Jurkat, Clone E6-1 (cell line): ENCODE measurements around the gene SASH1.
"Not testable (repeated sequence)": the region's sequence is repeated elsewhere in the genome, so short reads cannot be mapped to it uniquely, and the experiment has no call there.

Source experiments
- DNase-seq: peaks from one replicate; pipeline ENCODE4 v3.0.0-alpha.2; 2011; ENCODE audit warnings: low read depth, low spot score
- H3K4me3 ChIP-seq: 2 replicates; pipeline ENCODE4 v1.5.1; 2011; ENCODE audit warnings: mild to moderate bottlenecking, low read length, control low read depth, moderate library complexity

Gene SASH1

DNA sequence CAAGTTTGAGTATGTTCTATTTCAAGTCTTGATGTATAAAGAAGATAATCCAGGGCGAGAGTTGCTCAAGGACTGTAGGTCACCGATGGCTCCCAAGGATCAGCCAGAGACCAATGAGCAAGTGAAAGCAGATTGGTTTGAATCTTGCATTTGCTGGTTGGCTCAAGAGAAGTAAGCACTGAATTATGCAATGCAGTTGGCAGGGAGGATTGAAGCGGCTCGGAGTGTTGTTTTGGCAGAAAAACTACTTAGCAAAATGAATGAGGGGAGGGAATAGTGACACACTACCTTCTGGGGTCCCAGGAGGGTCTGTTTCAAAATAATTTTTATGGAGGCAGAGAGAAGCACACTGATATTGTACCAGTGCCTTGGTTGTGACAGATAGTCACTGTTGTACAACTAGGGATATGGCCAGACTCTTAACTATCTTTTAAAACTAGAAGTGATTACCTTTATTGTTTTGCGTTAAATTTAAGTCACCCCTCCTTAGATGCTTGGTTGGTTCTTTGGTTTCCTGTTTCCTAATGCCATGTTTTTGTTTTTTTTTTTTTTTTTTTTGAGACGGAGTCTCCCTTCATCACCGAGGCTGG lies 15.7 kb downstream of the SASH1 start:
- no peak for DNase-seq
- H3K4me3 ChIP-seq = no peak overlapping the region

GRCh38 chr6:148359228-148359627 lies 16.6 kb downstream of the SASH1 start:
- H3K4me3 ChIP-seq = no peak overlapping the region
- DNase-seq = no peak

GRCh38 chr6:148364056-148364824 lies 21.6 kb downstream of the SASH1 start:
- no peak for DNase-seq
- no peak overlapping the region for H3K4me3 ChIP-seq

- no peak for DNase-seq
- no peak overlapping the region for H3K4me3 ChIP-seq
Measured at GRCh38 chr6:148365041-148365440, 22.4 kb downstream of the SASH1 start.

- H3K4me3 ChIP-seq = no peak overlapping the region
- no peak for DNase-seq
Measured at GRCh38 chr6:148367411-148368024, 24.9 kb downstream of the SASH1 start.

DNA sequence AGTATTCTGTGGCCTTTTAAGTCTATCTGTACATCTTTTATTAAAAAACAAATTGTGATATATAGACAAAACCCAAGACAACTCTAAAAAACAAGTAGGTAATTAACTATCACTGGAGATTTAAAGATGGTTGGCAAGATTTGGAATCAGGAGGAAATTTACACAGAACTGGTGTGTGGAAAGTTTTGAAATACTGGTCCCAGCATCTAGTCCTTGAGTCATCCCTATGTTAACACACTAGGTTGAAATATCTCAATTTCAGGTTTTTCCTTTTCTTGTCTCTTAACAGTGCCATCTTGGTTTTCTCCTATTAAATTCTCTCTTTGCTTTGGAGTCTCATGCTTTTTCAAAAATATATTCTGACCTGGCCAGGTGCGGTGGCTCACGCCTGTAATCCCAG lies 27.5 kb downstream of the SASH1 start:
- DNase-seq = no peak
- H3K4me3 ChIP-seq = no peak overlapping the region

DNA sequence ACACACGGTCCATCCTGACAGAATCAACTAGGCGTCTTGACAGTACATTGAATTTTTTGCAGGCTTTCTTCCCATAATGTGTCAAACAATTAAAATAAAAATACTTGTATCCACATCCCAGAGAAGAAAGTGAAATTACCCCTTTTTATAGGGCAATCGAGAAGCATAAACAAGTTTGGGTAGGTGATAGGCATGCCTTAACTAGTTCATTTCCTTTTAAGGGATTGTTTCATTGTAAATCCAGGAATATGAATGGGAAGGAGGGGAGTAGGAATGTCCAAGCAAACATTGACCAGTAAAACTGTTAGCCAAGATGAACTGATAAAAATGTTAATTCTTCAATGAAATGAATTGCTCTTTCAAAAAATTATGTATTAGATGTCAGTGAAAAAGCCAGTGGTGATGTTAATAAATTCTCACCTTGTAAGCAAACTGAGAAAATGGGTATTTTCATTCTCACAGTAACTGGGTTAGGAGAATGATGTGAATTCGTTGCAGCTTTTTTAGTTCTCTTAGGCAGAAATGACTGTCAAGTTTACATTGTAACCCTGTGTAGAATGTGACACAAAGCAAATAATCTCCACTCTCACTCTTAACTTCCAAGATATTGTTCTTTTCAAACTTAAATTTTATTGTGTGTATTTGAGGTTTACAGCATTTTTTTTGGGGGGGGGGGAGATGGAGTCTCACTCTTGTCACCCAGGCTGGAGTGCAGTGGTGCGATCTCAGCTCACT lies 31.6 kb downstream of the SASH1 start:
- no peak for DNase-seq
- no peak overlapping the region for H3K4me3 ChIP-seq

DNA sequence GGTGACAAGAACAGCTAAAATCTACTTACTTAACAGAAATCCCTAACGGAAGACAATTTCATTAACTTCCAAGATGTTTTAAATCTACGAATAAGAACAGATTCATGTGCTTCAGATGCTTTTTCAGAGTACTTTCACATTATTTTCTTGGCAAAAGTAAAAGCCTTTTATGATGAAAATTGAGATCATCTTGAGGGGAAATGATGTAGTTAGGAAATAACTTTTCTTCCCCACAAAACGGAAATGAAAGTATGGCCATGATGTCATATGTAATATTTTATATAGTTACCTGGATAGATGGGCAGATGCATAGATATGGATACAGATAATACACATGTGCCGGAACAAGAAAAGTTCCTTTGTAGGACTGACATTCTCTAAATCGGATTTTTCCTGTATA lies 32.8 kb downstream of the SASH1 start:
- no peak for DNase-seq
- H3K4me3 ChIP-seq = no peak overlapping the region

- H3K4me3 ChIP-seq = no peak overlapping the region
- no peak for DNase-seq
Measured at GRCh38 chr6:148379481-148379880, 36.8 kb downstream of the SASH1 start.

DNA sequence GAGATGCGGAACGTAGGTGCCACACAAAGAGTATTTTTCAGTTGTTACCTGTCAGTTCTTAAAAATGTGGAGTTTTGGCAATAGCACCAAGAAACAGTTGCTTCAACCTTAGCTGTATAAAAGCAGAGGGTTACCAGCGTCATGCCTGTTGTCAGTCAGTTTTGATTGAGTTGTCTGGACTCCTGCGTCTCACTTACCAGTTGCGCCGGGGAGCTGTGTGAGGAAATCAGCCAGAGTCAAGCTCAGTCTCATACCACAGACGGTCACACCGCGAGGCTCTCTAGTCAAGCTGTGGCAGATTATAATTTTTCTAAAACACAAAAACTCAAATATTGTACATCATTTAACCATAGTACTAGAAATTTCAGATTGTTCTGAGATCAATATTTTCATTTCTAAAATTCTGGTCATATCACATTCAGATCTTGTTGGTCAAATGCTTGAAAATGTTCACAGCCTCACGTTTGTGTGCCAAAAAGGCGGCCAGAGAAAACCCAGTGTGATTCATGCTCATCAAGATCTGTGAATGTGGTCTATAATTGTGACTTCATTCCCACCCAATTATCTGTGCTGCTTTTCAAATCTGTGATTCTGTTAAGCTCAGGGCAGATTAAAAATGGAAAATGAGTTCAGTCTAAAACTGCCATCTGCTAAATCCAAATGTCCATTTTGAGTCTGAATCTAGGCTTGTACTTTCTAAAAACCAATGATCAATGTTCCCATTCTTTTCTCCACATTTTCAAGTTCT lies 37.5 kb downstream of the SASH1 start:
- DNase-seq = no peak

GRCh38 chr6:148382051-148382450 lies 39.4 kb downstream of the SASH1 start:
- not testable (repeated sequence) for DNase-seq, H3K4me3 ChIP-seq

More for the DNA sequence above, 37.5 kb downstream of the SASH1 start:
- H3K4me3 ChIP-seq = no peak overlapping the region

- DNase-seq = no peak
- H3K4me3 ChIP-seq = no peak overlapping the region
Measured at GRCh38 chr6:148382861-148383260, 40.2 kb downstream of the SASH1 start.

GRCh38 chr6:148383658-148384368 lies 41.2 kb downstream of the SASH1 start:
- no peak for DNase-seq
- H3K4me3 ChIP-seq = no peak overlapping the region

- DNase-seq = no peak
- no peak overlapping the region for H3K4me3 ChIP-seq
Measured at GRCh38 chr6:148385379-148385778, 42.7 kb downstream of the SASH1 start.

- H3K4me3 ChIP-seq = no peak overlapping the region
- no peak for DNase-seq
Measured at GRCh38 chr6:148388521-148388920, 45.9 kb downstream of the SASH1 start.

DNA sequence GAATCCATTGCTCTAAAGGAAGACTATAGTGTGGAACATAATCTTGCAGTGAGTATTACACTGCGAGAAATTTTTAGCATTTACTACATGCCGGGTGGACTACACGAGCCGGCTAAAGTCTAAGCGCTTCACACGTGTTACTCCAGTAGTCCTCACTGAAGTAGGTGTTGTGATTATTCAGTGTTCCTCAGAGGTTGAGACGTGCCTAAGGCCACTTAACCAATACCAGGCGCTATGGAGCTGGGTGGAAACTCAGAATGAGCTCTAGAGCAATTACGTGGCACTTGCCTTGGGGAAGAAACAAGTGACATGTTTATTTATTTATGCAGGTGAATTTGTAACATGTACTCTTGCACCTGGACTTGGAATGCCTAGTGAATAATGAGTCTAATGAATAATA lies 46.4 kb downstream of the SASH1 start:
- DNase-seq = no peak
- H3K4me3 ChIP-seq = no peak overlapping the region

- DNase-seq = no peak
- H3K4me3 ChIP-seq = no peak overlapping the region
Measured at GRCh38 chr6:148389917-148390316, 47.3 kb downstream of the SASH1 start.

- not testable (repeated sequence) for H3K4me3 ChIP-seq, DNase-seq
Measured at GRCh38 chr6:148392127-148392526, 49.5 kb downstream of the SASH1 start.

DNA sequence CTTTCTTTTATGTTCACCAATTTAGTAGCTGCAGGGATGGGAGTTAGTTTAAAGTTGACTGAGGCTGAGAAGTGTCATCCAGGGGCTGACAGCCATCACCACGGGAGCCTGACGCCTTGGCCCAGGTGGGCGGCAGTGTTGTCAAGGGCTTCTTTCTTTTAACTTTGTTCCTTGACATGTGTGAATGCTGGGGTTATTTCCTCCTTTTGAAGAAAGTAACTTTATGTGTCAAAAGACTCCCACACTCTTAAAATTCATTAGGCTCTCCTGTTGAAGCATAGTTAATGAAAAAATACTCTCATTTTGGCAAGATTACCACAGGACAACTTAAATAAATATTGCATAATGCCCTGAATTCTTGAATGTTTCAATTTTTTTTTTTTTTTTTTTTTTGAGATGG lies 50.0 kb downstream of the SASH1 start:
- DNase-seq = no peak
- H3K4me3 ChIP-seq = no peak overlapping the region
